HepG2 (cell line): ENCODE measurements around the gene DAG1. TPM values are rescaled to one million over a fixed set of nuclear protein-coding genes. Genes with fewer than 3 reads are reported as not detected.

Source experiments
- FOSL1 ChIP-seq: sonication (generic); formaldehyde crosslinking; IDR thresholded peaks from 2 replicates; pipeline ENCODE4 v1.9.0; 2021; ENCODE audit warnings: missing genetic modification reagents, borderline replicate concordance
- FOXP1 ChIP-seq, 2 experiments: fragments of 450-650 bp in 1 of 2; IDR thresholded peaks; 2 replicates each; pipeline ENCODE4 v1.6.1; 2017 to 2018; ENCODE audit warnings: antibody characterized with exemption in 1 of 2
- IKZF4 ChIP-seq: sonication (generic); formaldehyde crosslinking; IDR thresholded peaks from 2 replicates; pipeline ENCODE4 v1.5.1; 2020; ENCODE audit warnings: borderline replicate concordance, mild to moderate bottlenecking, low read depth, missing genetic modification reagents; ENCODE audit errors: not compliant biosample characterization
- JUN ChIP-seq: sonication (generic); formaldehyde crosslinking; IDR thresholded peaks from 2 replicates; pipeline ENCODE4 v1.4.0; 2020; ENCODE audit warnings: mild to moderate bottlenecking, missing genetic modification reagents
- LCORL ChIP-seq, 2 experiments: fragments of 450-650 bp in 1 of 2; sonication (generic) in 1 of 2; formaldehyde crosslinking in 1 of 2; IDR thresholded peaks; 2 replicates each; pipeline versions ENCODE4 v1.5.0 to v1.6.1; 2017 to 2020; ENCODE audit warnings: antibody characterized with exemption in 1 of 2, missing genetic modification reagents in 1 of 2
- MEF2D ChIP-seq: sonication (generic); formaldehyde crosslinking; IDR thresholded peaks from 2 replicates; pipeline ENCODE4 v1.5.1; 2020; ENCODE audit warnings: mild to moderate bottlenecking, missing genetic modification reagents
- PITX1 ChIP-seq: sonication (generic); formaldehyde crosslinking; IDR thresholded peaks from 2 replicates; pipeline ENCODE4 v1.5.1; 2020; ENCODE audit warnings: mild to moderate bottlenecking, missing genetic modification reagents
- REPIN1 ChIP-seq: sonication (generic); formaldehyde crosslinking; IDR thresholded peaks from 2 replicates; pipeline ENCODE4 v1.8.0; 2022; ENCODE audit warnings: missing genetic modification reagents, low read depth, mild to moderate bottlenecking, borderline replicate concordance
- SSRP1 ChIP-seq: IDR thresholded peaks from 2 replicates; pipeline ENCODE4 v1.6.1; 2016; ENCODE audit warnings: control low read depth
- ZMYM3 ChIP-seq: sonication (generic); formaldehyde crosslinking; IDR thresholded peaks from 2 replicates; pipeline ENCODE4 v1.5.1; 2020; ENCODE audit warnings: mild to moderate bottlenecking, missing genetic modification reagents
- ZNF460 ChIP-seq: sonication (generic); formaldehyde crosslinking; IDR thresholded peaks from 2 replicates; pipeline ENCODE4 v1.5.1; 2020; ENCODE audit warnings: missing genetic modification reagents, mild to moderate bottlenecking, borderline replicate concordance
- ZNF546 ChIP-seq: sonication (generic); formaldehyde crosslinking; conservative IDR thresholded peaks from 2 replicates; pipeline ENCODE4 v1.8.1; 2023; ENCODE audit warnings: mild to moderate bottlenecking, missing genetic modification reagents
- polyA plus RNA-seq, 8 experiments: library from polyadenylated mRNA; depleted of rRNA in 3 of 8; stranded (reverse) in 7 of 8; unstranded in 1 of 8; fragments of >200 nt; fragmentation: Illumina TruSeq in 4 of 8; extraction: Trizol in 4 of 8; gene quantifications; 2 replicates each; pipeline versions ENCODE4 v1.2.1 to v1.2.3, GENCODE V29; 2011 to 2016; ENCODE audit warnings: low read depth in 4 of 8, missing spikeins in 1 of 8, mixed read lengths in 1 of 8; ENCODE audit not compliant: insufficient read depth in 1 of 8
- total RNA-seq, 5 experiments: library from RNA; depleted of rRNA; stranded (reverse); fragments of >200 nt; fragmentation: Illumina TruSeq; extraction: Trizol; gene quantifications; 2 replicates each; pipeline ENCODE4 v1.2.3, GENCODE V29; 2016; ENCODE audit warnings: low read depth in 1 of 5
- TF ChIP-seq, protein P1 (sequence below): sonication (generic); formaldehyde crosslinking; IDR thresholded peaks from 2 replicates; pipeline ENCODE4 v1.4.0; 2020; ENCODE audit warnings: missing genetic modification reagents, borderline replicate concordance
- TF ChIP-seq, protein P2 (sequence below): sonication (generic); formaldehyde crosslinking; IDR thresholded peaks from 2 replicates; pipeline ENCODE4 v1.5.0; 2020; ENCODE audit warnings: mild to moderate bottlenecking, missing genetic modification reagents, borderline replicate concordance
- TF ChIP-seq, protein P3 (sequence below): sonication (generic); formaldehyde crosslinking; IDR thresholded peaks from 2 replicates; pipeline ENCODE4 v1.4.0; 2020; ENCODE audit warnings: missing genetic modification reagents
- TF ChIP-seq, protein P4 (sequence below): IDR thresholded peaks from 2 replicates; pipeline ENCODE4 v1.6.1; 2016; ENCODE audit warnings: mild to moderate bottlenecking

Gene DAG1
- total and polyA plus RNA-seq, 2 of the 13 experiments (the other 11 are each of a cell fraction or from before 2014, with no cell fraction given) = 47.3 to 50.4 TPM

DNA sequence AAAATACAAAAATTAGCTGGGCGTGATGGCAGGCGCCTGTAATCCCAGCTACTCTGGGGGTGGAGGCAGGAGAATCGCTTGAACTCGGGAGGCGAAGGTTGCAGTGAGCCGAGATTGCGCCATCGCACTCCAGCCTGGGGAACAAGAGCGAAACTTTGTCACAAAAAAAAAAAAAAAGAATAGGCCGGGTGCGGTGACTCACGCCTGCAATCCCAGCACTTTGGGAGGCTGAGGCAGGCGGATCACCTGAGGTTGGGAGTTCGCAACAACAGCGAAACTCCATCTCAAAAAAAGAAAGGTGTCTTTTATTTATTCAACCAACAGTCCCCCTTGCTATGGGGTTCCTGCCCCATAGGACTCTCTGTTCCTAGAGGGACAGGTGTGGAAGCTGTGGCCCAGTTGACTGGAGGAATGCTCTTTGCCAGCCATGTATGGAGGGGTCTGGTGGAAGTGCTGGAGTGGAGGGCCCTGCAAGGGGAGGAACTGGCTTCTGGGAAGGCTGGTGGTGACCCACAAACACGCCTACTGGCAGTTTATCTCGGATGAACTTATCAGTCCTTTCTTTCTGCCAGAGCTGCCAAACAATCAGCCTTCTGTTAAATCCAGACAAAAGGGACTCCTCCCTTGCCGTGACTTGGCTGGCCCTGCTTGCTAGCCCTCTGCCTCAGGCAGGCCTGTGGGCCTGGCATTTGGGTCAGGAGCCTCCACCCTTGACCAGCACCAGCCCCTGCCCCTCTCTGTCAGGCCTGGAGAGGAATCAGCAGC, 4.6 kb upstream of the DAG1 start (continued):
- TF ChIP-seq REPIN1 (CRISPR knock-in tag) (peak; percentile 22; the same call in 1 of the 2 replicates), ZNF546 (no peak), FOSL1 (CRISPR knock-in tag) (peak; percentile 62; the same call in 1 of the 2 replicates), FOXP1 (IDR thresholded peaks at IDR 0.05) (no peak), FOXP1 (CRISPR knock-in tag; IDR thresholded peaks at IDR 0.05) (peak; percentile 8; the same call in 1 of the 2 replicates), SSRP1 (0 out of 2 replicates have a peak, but pooled peaks have one; percentile 59), JUN (CRISPR knock-in tag) (0 out of 2 replicates have a peak, but pooled peaks have one; percentile 42), ZNF460 (CRISPR knock-in tag) (peak; percentile 97), IKZF4 (CRISPR knock-in tag) (peak; percentile 74), PITX1 (CRISPR knock-in tag) (peak; percentile 4; the same call in 1 of the 2 replicates), ZMYM3 (CRISPR knock-in tag) (peak; percentile 62; the same call in 1 of the 2 replicates), LCORL (IDR thresholded peaks at IDR 0.05) (no peak), LCORL (CRISPR knock-in tag; IDR thresholded peaks at IDR 0.05) (peak; percentile 82), MEF2D (no peak)
- TF ChIP-seq, protein P1, sequence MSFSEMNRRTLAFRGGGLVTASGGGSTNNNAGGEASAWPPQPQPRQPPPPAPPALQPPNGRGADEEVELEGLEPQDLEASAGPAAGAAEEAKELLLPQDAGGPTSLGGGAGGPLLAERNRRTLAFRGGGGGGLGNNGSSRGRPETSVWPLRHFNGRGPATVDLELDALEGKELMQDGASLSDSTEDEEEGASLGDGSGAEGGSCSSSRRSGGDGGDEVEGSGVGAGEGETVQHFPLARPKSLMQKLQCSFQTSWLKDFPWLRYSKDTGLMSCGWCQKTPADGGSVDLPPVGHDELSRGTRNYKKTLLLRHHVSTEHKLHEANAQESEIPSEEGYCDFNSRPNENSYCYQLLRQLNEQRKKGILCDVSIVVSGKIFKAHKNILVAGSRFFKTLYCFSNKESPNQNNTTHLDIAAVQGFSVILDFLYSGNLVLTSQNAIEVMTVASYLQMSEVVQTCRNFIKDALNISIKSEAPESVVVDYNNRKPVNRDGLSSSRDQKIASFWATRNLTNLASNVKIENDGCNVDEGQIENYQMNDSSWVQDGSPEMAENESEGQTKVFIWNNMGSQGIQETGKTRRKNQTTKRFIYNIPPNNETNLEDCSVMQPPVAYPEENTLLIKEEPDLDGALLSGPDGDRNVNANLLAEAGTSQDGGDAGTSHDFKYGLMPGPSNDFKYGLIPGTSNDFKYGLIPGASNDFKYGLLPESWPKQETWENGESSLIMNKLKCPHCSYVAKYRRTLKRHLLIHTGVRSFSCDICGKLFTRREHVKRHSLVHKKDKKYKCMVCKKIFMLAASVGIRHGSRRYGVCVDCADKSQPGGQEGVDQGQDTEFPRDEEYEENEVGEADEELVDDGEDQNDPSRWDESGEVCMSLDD (CRISPR knock-in tag) = 0 out of 2 replicates have a peak, but pooled peaks have one; percentile 28
- TF ChIP-seq, protein P2, sequence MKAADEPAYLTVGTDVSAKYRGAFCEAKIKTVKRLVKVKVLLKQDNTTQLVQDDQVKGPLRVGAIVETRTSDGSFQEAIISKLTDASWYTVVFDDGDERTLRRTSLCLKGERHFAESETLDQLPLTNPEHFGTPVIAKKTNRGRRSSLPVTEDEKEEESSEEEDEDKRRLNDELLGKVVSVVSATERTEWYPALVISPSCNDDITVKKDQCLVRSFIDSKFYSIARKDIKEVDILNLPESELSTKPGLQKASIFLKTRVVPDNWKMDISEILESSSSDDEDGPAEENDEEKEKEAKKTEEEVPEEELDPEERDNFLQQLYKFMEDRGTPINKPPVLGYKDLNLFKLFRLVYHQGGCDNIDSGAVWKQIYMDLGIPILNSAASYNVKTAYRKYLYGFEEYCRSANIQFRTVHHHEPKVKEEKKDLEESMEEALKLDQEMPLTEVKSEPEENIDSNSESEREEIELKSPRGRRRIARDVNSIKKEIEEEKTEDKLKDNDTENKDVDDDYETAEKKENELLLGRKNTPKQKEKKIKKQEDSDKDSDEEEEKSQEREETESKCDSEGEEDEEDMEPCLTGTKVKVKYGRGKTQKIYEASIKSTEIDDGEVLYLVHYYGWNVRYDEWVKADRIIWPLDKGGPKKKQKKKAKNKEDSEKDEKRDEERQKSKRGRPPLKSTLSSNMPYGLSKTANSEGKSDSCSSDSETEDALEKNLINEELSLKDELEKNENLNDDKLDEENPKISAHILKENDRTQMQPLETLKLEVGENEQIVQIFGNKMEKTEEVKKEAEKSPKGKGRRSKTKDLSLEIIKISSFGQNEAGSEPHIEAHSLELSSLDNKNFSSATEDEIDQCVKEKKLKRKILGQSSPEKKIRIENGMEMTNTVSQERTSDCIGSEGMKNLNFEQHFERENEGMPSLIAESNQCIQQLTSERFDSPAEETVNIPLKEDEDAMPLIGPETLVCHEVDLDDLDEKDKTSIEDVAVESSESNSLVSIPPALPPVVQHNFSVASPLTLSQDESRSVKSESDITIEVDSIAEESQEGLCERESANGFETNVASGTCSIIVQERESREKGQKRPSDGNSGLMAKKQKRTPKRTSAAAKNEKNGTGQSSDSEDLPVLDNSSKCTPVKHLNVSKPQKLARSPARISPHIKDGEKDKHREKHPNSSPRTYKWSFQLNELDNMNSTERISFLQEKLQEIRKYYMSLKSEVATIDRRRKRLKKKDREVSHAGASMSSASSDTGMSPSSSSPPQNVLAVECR (CRISPR knock-in tag) = peak; percentile 54
- TF ChIP-seq, protein P3, sequence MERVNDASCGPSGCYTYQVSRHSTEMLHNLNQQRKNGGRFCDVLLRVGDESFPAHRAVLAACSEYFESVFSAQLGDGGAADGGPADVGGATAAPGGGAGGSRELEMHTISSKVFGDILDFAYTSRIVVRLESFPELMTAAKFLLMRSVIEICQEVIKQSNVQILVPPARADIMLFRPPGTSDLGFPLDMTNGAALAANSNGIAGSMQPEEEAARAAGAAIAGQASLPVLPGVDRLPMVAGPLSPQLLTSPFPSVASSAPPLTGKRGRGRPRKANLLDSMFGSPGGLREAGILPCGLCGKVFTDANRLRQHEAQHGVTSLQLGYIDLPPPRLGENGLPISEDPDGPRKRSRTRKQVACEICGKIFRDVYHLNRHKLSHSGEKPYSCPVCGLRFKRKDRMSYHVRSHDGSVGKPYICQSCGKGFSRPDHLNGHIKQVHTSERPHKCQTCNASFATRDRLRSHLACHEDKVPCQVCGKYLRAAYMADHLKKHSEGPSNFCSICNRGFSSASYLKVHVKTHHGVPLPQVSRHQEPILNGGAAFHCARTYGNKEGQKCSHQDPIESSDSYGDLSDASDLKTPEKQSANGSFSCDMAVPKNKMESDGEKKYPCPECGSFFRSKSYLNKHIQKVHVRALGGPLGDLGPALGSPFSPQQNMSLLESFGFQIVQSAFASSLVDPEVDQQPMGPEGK = peak; percentile 42; the same call in 1 of the 2 replicates
- TF ChIP-seq, protein P4, sequence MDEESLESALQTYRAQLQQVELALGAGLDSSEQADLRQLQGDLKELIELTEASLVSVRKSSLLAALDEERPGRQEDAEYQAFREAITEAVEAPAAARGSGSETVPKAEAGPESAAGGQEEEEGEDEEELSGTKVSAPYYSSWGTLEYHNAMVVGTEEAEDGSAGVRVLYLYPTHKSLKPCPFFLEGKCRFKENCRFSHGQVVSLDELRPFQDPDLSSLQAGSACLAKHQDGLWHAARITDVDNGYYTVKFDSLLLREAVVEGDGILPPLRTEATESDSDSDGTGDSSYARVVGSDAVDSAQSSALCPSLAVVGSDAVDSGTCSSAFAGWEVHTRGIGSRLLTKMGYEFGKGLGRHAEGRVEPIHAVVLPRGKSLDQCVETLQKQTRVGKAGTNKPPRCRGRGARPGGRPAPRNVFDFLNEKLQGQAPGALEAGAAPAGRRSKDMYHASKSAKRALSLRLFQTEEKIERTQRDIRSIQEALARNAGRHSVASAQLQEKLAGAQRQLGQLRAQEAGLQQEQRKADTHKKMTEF (CRISPR knock-in tag) = peak; percentile 19
